Gastroesophageal sphincter (tissue), 3 donors: ENCODE results near the gene TMEM150B.

Source experiments
- CTCF ChIP-seq, 4 experiments: fragments of 200-600 bp in 2 of 4; fragments of 450-650 bp in 2 of 4; sonication (generic) in 1 of 4; IDR thresholded peaks; one replicate each; pipeline ENCODE4 v1.5.1; 2017 to 2019; ENCODE audit warnings: antibody characterized with exemption in 4 of 4, mild to moderate bottlenecking in 2 of 4, moderate library complexity in 2 of 4
- EP300 ChIP-seq: sonication (generic); formaldehyde crosslinking; IDR thresholded peaks from one replicate; pipeline ENCODE4 v1.6.1; 2017; ENCODE audit warnings: antibody characterized with exemption, mild to moderate bottlenecking

DNA sequence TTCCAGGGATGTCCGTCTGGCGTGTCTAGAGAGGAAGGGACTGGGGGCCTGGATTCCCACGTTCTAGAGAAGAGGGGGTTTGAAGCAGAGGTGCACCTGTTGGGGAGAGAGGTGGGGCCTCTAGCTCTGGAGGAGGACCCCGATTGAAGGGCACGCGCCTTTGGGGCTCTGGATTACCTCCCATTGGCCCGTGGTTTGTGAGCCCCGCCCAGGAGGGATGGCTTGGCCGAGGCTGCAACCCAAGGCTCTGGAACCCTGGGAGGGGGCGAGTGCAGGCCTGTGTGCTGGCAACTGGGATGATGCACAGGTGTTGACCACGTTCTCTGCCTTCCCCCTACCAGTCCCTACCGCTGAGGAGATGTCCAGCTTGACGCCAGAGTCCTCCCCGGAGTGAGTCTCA lies 20.2 kb downstream of the TMEM150B start:
- no peak for TF ChIP-seq CTCF (IDR thresholded peaks at IDR 0.05)
- TF ChIP-seq EP300 = no peak
